GM12873 (cell line): ENCODE data around the gene CDC42SE1.
A peak's percentile ranks its signal among the peaks of the same experiment; 100 is the strongest.

Experiments used
- TF ChIP-seq, protein P1 (sequence below): IDR thresholded peaks from 2 replicates; pipeline ENCODE4 v1.5.1; 2012; ENCODE audit warnings: low read depth, mild to moderate bottlenecking, moderate library complexity, low read length, control low read depth; ENCODE audit not compliant: insufficient read depth; ENCODE audit errors: missing control alignments

Gene CDC42SE1

DNA sequence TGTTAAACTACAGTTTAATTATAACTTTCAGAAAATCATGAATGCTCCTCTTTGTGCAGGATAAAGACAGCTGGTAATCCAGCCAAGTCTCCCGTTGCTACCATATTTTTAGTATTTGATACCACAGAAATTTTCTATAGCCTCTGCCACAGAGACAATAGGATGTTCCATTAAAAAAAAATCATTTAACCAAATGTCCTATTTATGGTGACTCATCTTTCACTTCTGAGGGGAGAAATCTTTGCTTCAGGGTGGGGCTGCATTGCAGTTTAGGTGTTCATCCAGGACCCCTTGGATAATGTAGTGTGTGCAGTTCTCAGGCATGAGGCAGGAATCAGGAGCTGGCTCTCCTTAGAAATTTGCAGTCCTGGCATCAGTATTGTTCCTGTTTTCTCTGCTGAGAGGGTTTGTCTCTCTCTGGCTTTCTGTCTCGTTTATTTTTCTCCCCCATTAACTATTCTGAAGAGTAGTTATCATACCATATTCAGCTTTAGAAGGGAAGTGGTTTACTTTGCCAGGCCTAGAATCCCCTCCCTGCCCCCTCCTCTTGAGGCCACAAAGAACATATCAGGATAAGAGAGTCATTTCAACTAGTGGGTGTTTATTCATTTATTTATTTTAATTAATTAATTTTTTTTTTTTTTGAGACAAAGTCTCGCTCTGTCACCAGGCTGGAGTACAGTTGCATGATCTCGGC, 48.1 kb downstream of the CDC42SE1 start:
- TF ChIP-seq, protein P1, sequence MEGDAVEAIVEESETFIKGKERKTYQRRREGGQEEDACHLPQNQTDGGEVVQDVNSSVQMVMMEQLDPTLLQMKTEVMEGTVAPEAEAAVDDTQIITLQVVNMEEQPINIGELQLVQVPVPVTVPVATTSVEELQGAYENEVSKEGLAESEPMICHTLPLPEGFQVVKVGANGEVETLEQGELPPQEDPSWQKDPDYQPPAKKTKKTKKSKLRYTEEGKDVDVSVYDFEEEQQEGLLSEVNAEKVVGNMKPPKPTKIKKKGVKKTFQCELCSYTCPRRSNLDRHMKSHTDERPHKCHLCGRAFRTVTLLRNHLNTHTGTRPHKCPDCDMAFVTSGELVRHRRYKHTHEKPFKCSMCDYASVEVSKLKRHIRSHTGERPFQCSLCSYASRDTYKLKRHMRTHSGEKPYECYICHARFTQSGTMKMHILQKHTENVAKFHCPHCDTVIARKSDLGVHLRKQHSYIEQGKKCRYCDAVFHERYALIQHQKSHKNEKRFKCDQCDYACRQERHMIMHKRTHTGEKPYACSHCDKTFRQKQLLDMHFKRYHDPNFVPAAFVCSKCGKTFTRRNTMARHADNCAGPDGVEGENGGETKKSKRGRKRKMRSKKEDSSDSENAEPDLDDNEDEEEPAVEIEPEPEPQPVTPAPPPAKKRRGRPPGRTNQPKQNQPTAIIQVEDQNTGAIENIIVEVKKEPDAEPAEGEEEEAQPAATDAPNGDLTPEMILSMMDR: no peak

DNA sequence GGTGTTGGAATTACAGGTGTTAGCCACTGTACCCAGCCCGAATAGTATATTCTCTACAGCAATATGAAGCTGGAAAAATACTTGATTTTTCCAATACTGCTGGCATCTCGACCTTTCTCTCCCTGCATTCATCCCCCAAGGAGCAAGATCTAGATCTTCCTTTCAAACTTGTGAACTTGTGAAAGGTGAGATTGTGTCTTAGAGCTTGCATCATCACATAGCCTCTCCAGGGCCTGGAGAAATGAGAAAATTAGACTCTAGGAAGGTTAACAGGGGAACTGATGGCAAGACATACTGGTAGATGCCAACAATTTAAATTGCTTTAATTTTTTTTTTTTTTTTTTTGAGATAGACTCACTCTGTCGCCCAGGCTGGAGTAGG, 49.1 kb downstream of the CDC42SE1 start:
- TF ChIP-seq, protein P1: no peak

DNA sequence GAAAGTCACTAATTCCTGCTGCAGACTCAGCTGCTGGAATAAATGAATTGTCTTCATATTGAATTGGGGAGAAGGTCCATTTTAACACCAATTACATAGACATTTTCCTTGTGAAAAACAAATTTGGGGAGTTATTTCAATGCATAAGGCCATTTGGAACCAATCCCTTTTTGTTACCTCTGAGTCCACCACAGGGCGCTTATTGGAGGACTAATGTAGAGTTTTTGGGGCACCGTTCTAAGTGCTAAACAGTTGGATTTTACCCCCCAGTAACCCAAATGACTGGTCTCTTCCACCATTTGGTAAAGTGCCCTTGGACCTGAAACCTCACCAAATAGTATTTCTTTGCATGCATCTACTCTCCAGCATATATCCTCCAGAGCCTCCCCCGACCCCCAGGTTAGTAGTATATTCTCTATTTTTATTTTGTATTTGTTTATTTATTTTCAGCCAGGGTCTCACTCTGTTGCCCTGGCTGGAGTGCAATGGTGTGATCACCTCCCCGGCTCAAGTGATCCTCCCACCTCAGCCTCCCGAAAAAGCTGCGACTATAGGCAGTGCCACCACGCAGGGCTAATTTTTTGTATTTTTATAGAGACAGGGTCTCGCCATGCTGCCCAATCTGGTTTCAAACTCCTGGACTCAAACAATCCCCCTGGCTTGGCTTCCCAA, 49.6 kb downstream of the CDC42SE1 start:
- TF ChIP-seq, protein P1: no peak

DNA sequence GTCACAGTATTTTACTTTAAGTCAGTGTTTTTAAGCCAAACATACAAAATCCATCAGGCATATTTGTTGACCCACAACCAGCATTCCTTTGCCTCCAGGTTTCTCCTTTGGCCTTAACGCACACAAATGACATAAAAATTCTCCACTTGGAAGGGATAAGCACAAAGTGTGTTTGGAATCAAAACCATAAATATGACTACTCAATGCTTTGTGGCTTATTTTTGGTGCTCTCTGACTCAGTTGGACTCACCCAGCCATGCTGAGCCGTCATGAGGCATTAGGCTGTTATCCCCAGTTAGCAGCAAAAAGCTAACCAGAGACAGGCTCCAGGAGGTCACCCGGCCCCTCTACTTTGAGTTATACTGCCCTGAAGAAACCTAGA, 50.2 kb downstream of the CDC42SE1 start:
- TF ChIP-seq, protein P1: no peak

DNA sequence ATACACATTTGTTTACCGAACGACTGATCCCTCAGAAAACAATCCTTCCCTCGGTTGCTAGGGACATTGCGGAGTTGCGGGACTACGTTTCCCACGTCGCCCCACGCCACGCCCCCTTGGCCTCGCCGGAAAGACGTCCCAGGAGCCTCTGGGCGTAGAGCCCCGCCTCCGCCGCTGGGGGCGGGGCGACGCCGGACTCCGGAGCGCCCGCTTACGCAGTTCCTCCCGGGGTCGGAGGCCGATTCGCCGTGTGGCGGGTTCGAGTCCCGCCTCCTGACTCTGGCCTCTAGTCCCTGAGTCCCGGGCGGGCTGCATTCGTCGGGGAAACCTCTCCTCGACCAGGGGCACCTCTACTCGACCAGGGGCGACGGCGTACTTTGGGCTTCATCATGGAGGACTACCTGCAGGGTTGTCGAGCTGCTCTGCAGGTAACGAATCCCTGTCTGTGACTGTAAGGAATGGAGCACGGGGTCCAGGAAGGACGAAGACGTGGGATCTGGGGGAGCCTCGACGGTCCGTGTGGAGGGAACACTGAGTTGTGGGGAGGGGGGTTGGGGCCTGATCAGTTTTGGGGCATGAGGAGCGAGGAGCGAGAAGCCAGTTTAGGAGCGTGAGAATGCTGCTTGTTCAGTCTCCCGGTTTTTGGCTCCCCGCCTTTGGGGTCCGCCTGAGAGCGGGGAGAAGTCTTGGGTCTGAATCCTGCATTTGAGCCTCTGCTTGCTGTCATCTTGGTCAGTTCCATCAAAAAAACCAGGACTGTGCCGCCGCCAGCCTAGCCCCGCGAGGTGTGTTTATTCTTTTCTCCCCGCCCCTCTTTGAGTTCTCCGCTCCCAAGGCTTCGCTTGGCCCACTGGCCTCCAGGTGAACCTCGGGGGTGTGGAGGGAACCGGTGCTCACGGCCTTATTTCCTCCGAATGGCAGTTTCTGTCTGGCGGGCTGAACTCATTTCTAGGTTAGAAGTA, 50.9 kb downstream of the CDC42SE1 start, which contains the start of gene PRUNE1:
Gene PRUNE1 (plus strand): TSS at position 206 of the 962 bp plus-strand sequence. CDS start 184 bp downstream, at position 390.
- TF ChIP-seq, protein P1: peak; percentile 4

DNA sequence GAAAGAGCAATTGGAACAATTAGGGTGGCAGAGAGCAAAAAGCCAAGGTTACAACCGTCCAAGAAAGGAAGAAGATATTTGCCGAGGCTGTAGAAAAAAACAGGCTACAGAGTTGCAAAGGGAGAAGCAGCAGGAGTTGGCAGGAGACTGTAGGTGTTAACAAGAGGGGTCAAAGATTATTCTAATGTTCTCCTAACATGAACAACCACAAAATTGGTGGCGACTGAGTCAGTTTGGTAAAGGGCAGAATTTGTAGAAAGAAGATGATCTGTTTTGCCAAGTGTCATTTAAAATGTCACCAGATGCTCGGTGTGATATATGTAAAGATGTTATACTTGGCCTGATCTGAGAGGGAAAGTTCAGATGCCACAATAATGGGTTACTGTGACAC, 51.6 kb downstream of the CDC42SE1 start:
- TF ChIP-seq, protein P1: no peak

DNA sequence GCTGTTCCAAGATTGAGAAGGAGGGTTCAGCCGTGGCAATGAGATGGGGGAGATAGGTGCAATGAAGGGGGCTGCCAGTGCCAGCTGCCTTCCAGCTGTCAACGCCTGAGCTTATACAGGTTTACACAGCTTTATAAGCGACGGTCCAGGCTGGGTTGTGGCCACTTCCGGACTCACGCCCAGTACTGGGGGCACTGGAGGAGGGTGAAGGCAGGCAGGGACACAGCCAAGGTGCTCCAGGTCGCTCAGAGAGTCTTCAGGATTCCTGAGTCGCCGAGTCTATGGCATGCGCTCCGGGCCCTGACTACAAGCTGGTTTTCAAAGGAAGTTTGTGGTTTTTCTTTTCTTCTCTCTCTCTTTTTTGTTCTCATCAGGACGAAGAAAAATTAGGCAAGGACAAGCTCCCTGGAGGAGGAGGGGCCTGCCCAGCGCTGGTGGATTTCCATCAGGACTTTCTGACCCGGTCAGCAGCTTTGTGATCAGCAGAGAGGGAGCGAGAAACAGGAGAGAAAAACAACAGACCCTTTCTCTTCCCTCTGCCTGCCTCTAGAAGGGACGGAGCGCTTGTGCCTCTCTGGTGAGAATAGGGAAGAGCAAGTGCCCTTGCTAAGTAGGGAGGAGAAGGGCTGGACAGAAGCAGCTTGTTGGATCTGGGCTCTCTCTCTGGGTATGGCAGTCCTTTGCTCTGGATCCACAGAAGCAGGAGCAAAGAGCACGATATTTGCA, 52.9 kb downstream of the CDC42SE1 start, which contains the start of gene MINDY1:
Gene MINDY1 (minus strand): TSS at position 576 of the 726 bp plus-strand sequence. CDS start 4,285 bp downstream, outside the sequence.
- TF ChIP-seq, protein P1: peak; percentile 63
